ENCODE data around the gene HCN4.

The HCN4 gene

GRCh38 chr15:73378089-73378488, 9.3 kb upstream of the HCN4 start:
- no peak for DNase-seq

- DNase-seq = no peak
Observed at GRCh38 chr15:73375755-73376305, 7.1 kb upstream of the HCN4 start.

- no peak for DNase-seq
Observed at GRCh38 chr15:73375012-73375411, 6.3 kb upstream of the HCN4 start.

GRCh38 chr15:73374604-73375003, 5.8 kb upstream of the HCN4 start:
- DNase-seq = no peak

- DNase-seq = no peak
Observed at GRCh38 chr15:73373221-73373620, 4.5 kb upstream of the HCN4 start.

- no peak for DNase-seq
Observed at GRCh38 chr15:73371812-73372211, 3.1 kb upstream of the HCN4 start.

GRCh38 chr15:73370151-73370550, 1.4 kb upstream of the HCN4 start:
- no peak for DNase-seq

- no peak for DNase-seq
Observed at GRCh38 chr15:73369154-73369694, 466 bp upstream of the HCN4 start.

- no peak for DNase-seq
Observed at GRCh38 chr15:73367624-73368300, 996 bp downstream of the HCN4 start.

GRCh38 chr15:73366766-73367623, 1.8 kb downstream of the HCN4 start:
- DNase-seq = no peak

GRCh38 chr15:73364070-73364469, 4.7 kb downstream of the HCN4 start:
- DNase-seq = no peak

GRCh38 chr15:73362900-73363299, 5.9 kb downstream of the HCN4 start:
- DNase-seq = no peak

GRCh38 chr15:73361337-73361736, 7.4 kb downstream of the HCN4 start:
- DNase-seq = no peak

- no peak for DNase-seq
Observed at GRCh38 chr15:73359651-73360050, 9.1 kb downstream of the HCN4 start.

- DNase-seq = no peak
Observed at GRCh38 chr15:73357999-73358665, 10.6 kb downstream of the HCN4 start.

GRCh38 chr15:73355612-73356265, 13.0 kb downstream of the HCN4 start:
- DNase-seq = no peak

- no peak for DNase-seq
Observed at GRCh38 chr15:73354241-73354640, 14.5 kb downstream of the HCN4 start.

GRCh38 chr15:73353734-73354133, 15.0 kb downstream of the HCN4 start:
- DNase-seq = no peak

- DNase-seq = no peak
Observed at GRCh38 chr15:73352082-73352481, 16.7 kb downstream of the HCN4 start.

- DNase-seq = no peak
Observed at GRCh38 chr15:73349191-73349590, 19.6 kb downstream of the HCN4 start.

GRCh38 chr15:73346735-73347312, 21.9 kb downstream of the HCN4 start:
- DNase-seq = peak; percentile 52

GRCh38 chr15:73345658-73346057, 23.1 kb downstream of the HCN4 start:
- no peak for DNase-seq
